HepG2 (cell line): Measurements from ENCODE around the gene PRSS23. TPM values are rescaled to one million over a fixed set of nuclear protein-coding genes. Genes with fewer than 3 reads are reported as not detected.

Source experiments
- ATAC-seq: fragments of 200-7000 bp; cut with Tn5 transposase; 3 replicates; pipeline ENCODE4 v1.9.1; 2020; ENCODE audit warnings: mild to moderate bottlenecking, moderate library complexity
- BruUV-seq: library from RNA; stranded (reverse); fragments of 400-500 nt; replicated peaks from 2 replicates; lab custom pipeline; 2021; lab: Mats Ljungman, UMichigan
- CTCF ChIA-PET: fragments of 300-600 bp; formaldehyde crosslinking; extraction: SDS; loops from one replicate; lab custom pipeline; 2021; ENCODE audit warnings: low total read pairs, inconsistent platforms, low intra/inter-chr PET ratio; lab: Yijun Ruan, JAX
- POLR2A ChIA-PET: fragments of 350-600 bp; sonication (Branson Sonifier 250); formaldehyde crosslinking; loops from one replicate; lab custom pipeline; 2020; ENCODE audit warnings: antibody characterized with exemption, inconsistent platforms; lab: Yijun Ruan, JAX
- DNase-seq: peaks from one replicate; pipeline ENCODE4 v3.0.0-alpha.2; 2015; ENCODE audit warnings: low spot score
- FAIRE-seq: peaks from 3 replicates; lab custom pipeline; 2011; peaks lifted over from hg19 to GRCh38; lab: Jason Lieb, UNC
- H2AFZ ChIP-seq: one replicate; pipeline ENCODE4 v1.6.1; 2011; ENCODE audit warnings: low read length, inconsistent platforms
- H3K27ac ChIP-seq: fragments of 300-600 bp; 3 replicates; pipeline ENCODE4 v1.8.0; 2011; ENCODE audit warnings: mixed run types, mild to moderate bottlenecking, mixed read lengths, low read length, inconsistent platforms; ENCODE audit not compliant: insufficient read depth; ENCODE audit errors: extremely low read length
- H3K27me3 ChIP-seq, 2 experiments: fragments of 200-600 bp in 1 of 2; 2 replicates in 1 of 2; 3 replicates in 1 of 2; pipeline versions ENCODE4 v1.6.0 to v1.8.0; 2011; ENCODE audit warnings: low read length in 2 of 2, mild to moderate bottlenecking in 2 of 2, moderate library complexity in 2 of 2, inconsistent platforms in 1 of 2; ENCODE audit not compliant: insufficient read depth in 2 of 2, control insufficient read depth in 1 of 2
- H3K36me3 ChIP-seq, 2 experiments: fragments of 200-600 bp in 1 of 2; replicated peaks in 1 of 2; 2 replicates in 1 of 2; 3 replicates in 1 of 2; pipeline versions ENCODE4 v1.5.1 to v1.8.0; 2011; ENCODE audit warnings: low read length in 2 of 2, inconsistent platforms in 1 of 2; ENCODE audit not compliant: insufficient read depth in 2 of 2, control insufficient read depth in 1 of 2
- H3K4me1 ChIP-seq: 2 replicates; pipeline ENCODE4 v1.5.1; 2012; ENCODE audit warnings: low read length, inconsistent platforms; ENCODE audit not compliant: insufficient read depth
- H3K4me2 ChIP-seq: 2 replicates; pipeline ENCODE4 v1.6.0; 2011; ENCODE audit warnings: low read depth, low read length, inconsistent platforms
- H3K4me3 ChIP-seq, 3 experiments: fragments of 200-600 bp in 1 of 3; sonication (generic), shearing (Covaris generic) in 1 of 3; replicated peaks in 1 of 3; 2 replicates each; pipeline ENCODE4 v1.5.1; 2011 to 2016; ENCODE audit warnings: low read length in 3 of 3, inconsistent platforms in 2 of 3, low read depth in 2 of 3, mild to moderate bottlenecking in 2 of 3, control low read depth in 1 of 3, mixed read lengths in 1 of 3; ENCODE audit not compliant: insufficient read depth in 1 of 3
- H3K79me2 ChIP-seq: one replicate; pipeline ENCODE4 v1.6.1; 2011; ENCODE audit warnings: low read length, inconsistent platforms; ENCODE audit not compliant: insufficient read depth
- H3K9ac ChIP-seq: 2 replicates; pipeline ENCODE4 v1.6.0; 2011; ENCODE audit warnings: mild to moderate bottlenecking, low read depth, low read length, inconsistent platforms; ENCODE audit not compliant: insufficient read depth
- H3K9me3 ChIP-seq: 2 replicates; pipeline ENCODE4 v1.5.1; 2012; ENCODE audit warnings: mild to moderate bottlenecking, low read length
- H4K20me1 ChIP-seq: 2 replicates; pipeline ENCODE4 v1.6.0; 2011; ENCODE audit warnings: inconsistent platforms, mild to moderate bottlenecking, low read length, moderate library complexity; ENCODE audit not compliant: insufficient read depth
- ATF7 ChIP-seq, 2 experiments: fragments of 450-650 bp in 1 of 2; sonication (generic) in 1 of 2; formaldehyde crosslinking in 1 of 2; IDR thresholded peaks; 2 replicates each; pipeline versions ENCODE4 v1.4.0 to v1.6.1; 2016 to 2020; ENCODE audit warnings: antibody characterized with exemption in 1 of 2, mild to moderate bottlenecking in 1 of 2, missing genetic modification reagents in 1 of 2
- BCL6 ChIP-seq: IDR thresholded peaks from 2 replicates; pipeline ENCODE4 v1.6.1; 2016; ENCODE audit warnings: missing genetic modification reagents, missing compliant biosample characterization
- DZIP1 ChIP-seq: sonication (generic); formaldehyde crosslinking; IDR thresholded peaks from 2 replicates; pipeline ENCODE4 v1.5.0; 2020; ENCODE audit warnings: mild to moderate bottlenecking, missing genetic modification reagents
- EZH2 ChIP-seq: conservative IDR thresholded peaks from 2 replicates; pipeline ENCODE4 v1.6.1; 2012; ENCODE audit warnings: mild to moderate bottlenecking, low read depth, low read length, moderate library complexity
- FOSL2 ChIP-seq: sonication (generic); formaldehyde crosslinking; IDR thresholded peaks from 2 replicates; pipeline ENCODE4 v1.4.0; 2020; ENCODE audit warnings: missing genetic modification reagents
- GABPA ChIP-seq, 2 experiments: IDR thresholded peaks; 2 replicates each; pipeline ENCODE4 v1.6.1; 2011 to 2016; ENCODE audit warnings: low read depth in 2 of 2, low read length in 1 of 2, missing biosample characterization in 1 of 2, missing genetic modification characterization in 1 of 2
- KLF6 ChIP-seq: IDR thresholded peaks from 2 replicates; pipeline ENCODE4 v1.8.0; 2016; ENCODE audit warnings: missing biosample characterization, missing genetic modification reagents
- NCOR1 ChIP-seq: fragments of 200-600 bp; sonication (generic); IDR thresholded peaks from 2 replicates; pipeline ENCODE4 v1.7.0; 2017; ENCODE audit warnings: antibody characterized with exemption, low read length, borderline replicate concordance
- RELA ChIP-seq: sonication (generic); formaldehyde crosslinking; IDR thresholded peaks from 2 replicates; pipeline ENCODE4 v1.4.0; 2020; ENCODE audit warnings: missing genetic modification reagents
- SATB2 ChIP-seq: sonication (generic); formaldehyde crosslinking; IDR thresholded peaks from 2 replicates; pipeline ENCODE4 v1.5.0; 2020; ENCODE audit warnings: missing genetic modification reagents
- SYNCRIP ChIP-seq: fragments of 200-400 bp; formaldehyde crosslinking; IDR thresholded peaks from 2 replicates; pipeline ENCODE4 v1.6.1; 2018; ENCODE audit warnings: mild to moderate bottlenecking, low read depth, low read length; ENCODE audit not compliant: insufficient read depth
- ZBTB8A ChIP-seq: sonication (generic); formaldehyde crosslinking; IDR thresholded peaks from 2 replicates; pipeline ENCODE4 v1.4.0; 2020; ENCODE audit warnings: mild to moderate bottlenecking, low read depth, missing genetic modification reagents, borderline replicate concordance
- ZMYM3 ChIP-seq: sonication (generic); formaldehyde crosslinking; IDR thresholded peaks from 2 replicates; pipeline ENCODE4 v1.5.1; 2020; ENCODE audit warnings: mild to moderate bottlenecking, missing genetic modification reagents
- ZNF30 ChIP-seq: sonication (generic); formaldehyde crosslinking; IDR thresholded peaks from 2 replicates; pipeline ENCODE4 v1.5.0; 2020; ENCODE audit warnings: mild to moderate bottlenecking, missing genetic modification reagents
- ZNF343 ChIP-seq: sonication (generic); formaldehyde crosslinking; IDR thresholded peaks from 2 replicates; pipeline ENCODE4 v1.4.0; 2020; ENCODE audit warnings: mild to moderate bottlenecking, missing genetic modification reagents
- ZNF746 ChIP-seq: sonication (generic); formaldehyde crosslinking; IDR thresholded peaks from 2 replicates; pipeline ENCODE4 v1.8.0; 2022; ENCODE audit warnings: mild to moderate bottlenecking, missing genetic modification reagents
- ZNF790 ChIP-seq: sonication (generic); formaldehyde crosslinking; IDR thresholded peaks from 2 replicates; pipeline ENCODE4 v1.8.0; 2022; ENCODE audit warnings: missing genetic modification reagents, mild to moderate bottlenecking, borderline replicate concordance
- WGBS: methylation state at CpG from one replicate; pipeline ENCODE4 v1.1.6; 2017; ENCODE audit warnings: low lambda C conversion rate; 5-methylcytosine and 5-hydroxymethylcytosine counted together
- in situ Hi-C: cut with HindIII; loops from 2 replicates; pipeline ENCODE4 v1.10.0; 2017; ENCODE audit warnings: low pct_unique_long_range_greater_than_20kb; ENCODE audit not compliant: extremely low pct_ligation_motif_present
- intact Hi-C: fragments of 100-400 bp; cut with micrococcal nuclease; formaldehyde crosslinking; loops from one replicate; pipeline ENCODE4 v1.10.0; 2022; ENCODE audit not compliant: unreplicated experiment
- polyA plus RNA-seq, 8 experiments: library from polyadenylated mRNA; depleted of rRNA in 3 of 8; stranded (reverse) in 7 of 8; unstranded in 1 of 8; fragments of >200 nt; fragmentation: Illumina TruSeq in 4 of 8; extraction: Trizol in 4 of 8; gene quantifications; 2 replicates each; pipeline versions ENCODE4 v1.2.1 to v1.2.3, GENCODE V29; 2011 to 2016; ENCODE audit warnings: low read depth in 4 of 8, missing spikeins in 1 of 8, mixed read lengths in 1 of 8; ENCODE audit not compliant: insufficient read depth in 1 of 8
- total RNA-seq, 5 experiments: library from RNA; depleted of rRNA; stranded (reverse); fragments of >200 nt; fragmentation: Illumina TruSeq; extraction: Trizol; gene quantifications; 2 replicates each; pipeline ENCODE4 v1.2.3, GENCODE V29; 2016; ENCODE audit warnings: low read depth in 1 of 5
- TF ChIP-seq, protein P1 (sequence below): sonication (generic); formaldehyde crosslinking; IDR thresholded peaks from 2 replicates; pipeline ENCODE4 v1.5.1; 2020; ENCODE audit warnings: missing genetic modification reagents, mild to moderate bottlenecking, borderline replicate concordance

The PRSS23 gene
- total and polyA plus RNA-seq, 2 of the 13 experiments (the other 11 are each of a cell fraction or from before 2014, with no cell fraction given), result 0.20 to 0.30 TPM

DNA sequence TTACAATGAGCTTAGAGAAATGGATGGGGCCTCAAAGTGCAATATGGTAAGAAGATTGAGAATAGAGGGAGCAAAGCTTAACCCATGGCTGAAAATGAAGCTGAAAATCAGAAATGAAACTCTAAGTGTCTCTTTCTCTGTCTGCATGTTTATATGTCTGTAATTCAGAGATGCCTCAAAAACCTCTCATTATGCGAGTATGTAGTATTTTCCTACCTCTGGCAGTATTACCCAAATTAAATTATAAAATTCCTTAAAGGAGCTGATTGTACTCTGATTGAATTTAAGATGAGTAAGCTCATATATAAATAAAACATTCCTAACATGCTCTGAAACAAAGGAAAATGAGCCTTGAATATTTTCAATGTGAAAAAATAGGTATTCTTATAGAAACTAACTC, 39.8 kb upstream of the PRSS23 start:
- intact Hi-C loops, result no loop called here
- H3K27ac ChIP-seq, result no peak overlapping the region
- no peak for TF ChIP-seq SATB2 (CRISPR knock-in tag)
- TF ChIP-seq ZNF343, result no peak
- no peak for TF ChIP-seq ZNF790 (CRISPR knock-in tag)
- no peak for TF ChIP-seq ATF7 (IDR thresholded peaks at IDR 0.05)
- TF ChIP-seq ATF7 (CRISPR knock-in tag; IDR thresholded peaks at IDR 0.05), result no peak
- no peak for TF ChIP-seq ZMYM3 (CRISPR knock-in tag)
- TF ChIP-seq ZBTB8A (CRISPR knock-in tag), result no peak
- TF ChIP-seq, all 625 proteins: peak for 0
- no peak overlapping the region for H3K4me3 ChIP-seq
- no TSS peak for BruUV-seq
- CTCF ChIA-PET, result no interaction called here
- no peaks in the 10 kb centered on the region for H4K20me1 ChIP-seq
- H3K27me3 ChIP-seq, result peaks cover 0 to 3% of the 10 kb centered on the region in 2 experiments; a peak in 1 of 5 replicates
- H3K4me2 ChIP-seq, result no peak overlapping the region
- FAIRE-seq (no peak), ATAC-seq (no peak), DNase-seq (no peak)
- no peaks in the 10 kb centered on the region for H3K4me1 ChIP-seq
- in situ Hi-C loops, result no loop called here
- POLR2A ChIA-PET, result no interaction called here
- no peaks in the 10 kb centered on the region for H3K36me3 ChIP-seq
- no peaks in the 10 kb centered on the region for H3K79me2 ChIP-seq
- H3K9me3 ChIP-seq, result no peaks in the 10 kb centered on the region
- 0% methylated on average over 1 of the region's 1 CpG for WGBS
- no peak overlapping the region for H2AFZ ChIP-seq
- no peak overlapping the region for H3K9ac ChIP-seq

- POLR2A ChIA-PET, result no interaction called here
- Histone ChIP-seq H4K20me1 (no peaks in the 10 kb centered on the region), H3K79me2 (no peaks in the 10 kb centered on the region), H3K4me2 (no peak overlapping the region), H3K27me3 (peaks cover 0 to 3% of the 10 kb centered on the region in 2 experiments; a peak in 1 of 5 replicates), H3K36me3 (no peaks in the 10 kb centered on the region), H3K27ac (no peak overlapping the region), H3K4me1 (no peaks in the 10 kb centered on the region), H2AFZ (no peak overlapping the region), H3K4me3 (no peak overlapping the region), H3K9me3 (no peaks in the 10 kb centered on the region), H3K9ac (no peak overlapping the region)
- in situ Hi-C loops (no loop called here), intact Hi-C loops (no loop called here)
- CTCF ChIA-PET, result no interaction called here
- FAIRE-seq, result no peak
- 0% methylated on average over 2 of the region's 2 CpGs for WGBS
- BruUV-seq, result no TSS peak
- no peak for ATAC-seq
- DNase-seq, result no peak
- TF ChIP-seq SYNCRIP (no peak), RELA (no peak), BCL6 (CRISPR knock-in tag) (no peak), KLF6 (no peak), GABPA (IDR thresholded peaks at IDR 0.05; ENCODE audit: low read depth, low read length) (no peak), GABPA (CRISPR knock-in tag; IDR thresholded peaks at IDR 0.05; ENCODE audit: low read depth) (no peak), DZIP1 (CRISPR knock-in tag) (no peak), ZNF30 (CRISPR knock-in tag) (no peak), EZH2 (no peak), NCOR1 (no peak), FOSL2 (CRISPR knock-in tag) (no peak), ZNF746 (CRISPR knock-in tag) (no peak)
- TF ChIP-seq, protein P1, sequence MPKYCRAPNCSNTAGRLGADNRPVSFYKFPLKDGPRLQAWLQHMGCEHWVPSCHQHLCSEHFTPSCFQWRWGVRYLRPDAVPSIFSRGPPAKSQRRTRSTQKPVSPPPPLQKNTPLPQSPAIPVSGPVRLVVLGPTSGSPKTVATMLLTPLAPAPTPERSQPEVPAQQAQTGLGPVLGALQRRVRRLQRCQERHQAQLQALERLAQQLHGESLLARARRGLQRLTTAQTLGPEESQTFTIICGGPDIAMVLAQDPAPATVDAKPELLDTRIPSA (CRISPR knock-in tag), result no peak
Observed at GRCh38 chr11:86761978-86762377, 38.4 kb upstream of the PRSS23 start.
